Ishikawa (cell line): ENCODE data around the gene PF4V1.

ENCODE experiments used
- CEBPB ChIP-seq: IDR thresholded peaks from 2 replicates; pipeline ENCODE4 v1.6.1; 2012
- CREB1 ChIP-seq: IDR thresholded peaks from 2 replicates; pipeline ENCODE4 v1.6.1; 2012; ENCODE audit warnings: low read depth
- EGR1 ChIP-seq: IDR thresholded peaks from 2 replicates; pipeline ENCODE4 v1.6.1; 2012
- EP300 ChIP-seq: IDR thresholded peaks from 2 replicates; pipeline ENCODE4 v1.6.1; 2012; ENCODE audit warnings: borderline replicate concordance
- FOXM1 ChIP-seq: IDR thresholded peaks from 2 replicates; pipeline ENCODE4 v1.6.1; 2012; ENCODE audit warnings: low read depth, borderline replicate concordance
- NFIC ChIP-seq: IDR thresholded peaks from 2 replicates; pipeline ENCODE4 v1.6.1; 2012
- RAD21 ChIP-seq: IDR thresholded peaks from 2 replicates; pipeline ENCODE4 v1.6.1; 2012; ENCODE audit warnings: low read depth
- REST ChIP-seq: IDR thresholded peaks from 2 replicates; pipeline ENCODE4 v1.6.1; 2012; ENCODE audit warnings: low read depth, mild to moderate bottlenecking
- TAF1 ChIP-seq: IDR thresholded peaks from 2 replicates; pipeline ENCODE4 v1.6.1; 2012; ENCODE audit warnings: low read depth, mild to moderate bottlenecking
- TCF12 ChIP-seq: IDR thresholded peaks from 2 replicates; pipeline ENCODE4 v1.6.1; 2012; ENCODE audit warnings: low read depth
- TEAD4 ChIP-seq: IDR thresholded peaks from 2 replicates; pipeline ENCODE4 v1.6.1; 2012
- YY1 ChIP-seq: IDR thresholded peaks from 2 replicates; pipeline ENCODE4 v1.6.1; 2012; ENCODE audit warnings: low read depth
- ZBTB7A ChIP-seq: IDR thresholded peaks from 2 replicates; pipeline ENCODE4 v1.6.1; 2012; ENCODE audit warnings: low read depth
- TF ChIP-seq, protein P1 (sequence below): IDR thresholded peaks from 2 replicates; pipeline ENCODE4 v1.6.1; 2012
- TF ChIP-seq, protein P2 (sequence below): IDR thresholded peaks from 2 replicates; pipeline ENCODE4 v1.6.1; 2012

Gene PF4V1

DNA sequence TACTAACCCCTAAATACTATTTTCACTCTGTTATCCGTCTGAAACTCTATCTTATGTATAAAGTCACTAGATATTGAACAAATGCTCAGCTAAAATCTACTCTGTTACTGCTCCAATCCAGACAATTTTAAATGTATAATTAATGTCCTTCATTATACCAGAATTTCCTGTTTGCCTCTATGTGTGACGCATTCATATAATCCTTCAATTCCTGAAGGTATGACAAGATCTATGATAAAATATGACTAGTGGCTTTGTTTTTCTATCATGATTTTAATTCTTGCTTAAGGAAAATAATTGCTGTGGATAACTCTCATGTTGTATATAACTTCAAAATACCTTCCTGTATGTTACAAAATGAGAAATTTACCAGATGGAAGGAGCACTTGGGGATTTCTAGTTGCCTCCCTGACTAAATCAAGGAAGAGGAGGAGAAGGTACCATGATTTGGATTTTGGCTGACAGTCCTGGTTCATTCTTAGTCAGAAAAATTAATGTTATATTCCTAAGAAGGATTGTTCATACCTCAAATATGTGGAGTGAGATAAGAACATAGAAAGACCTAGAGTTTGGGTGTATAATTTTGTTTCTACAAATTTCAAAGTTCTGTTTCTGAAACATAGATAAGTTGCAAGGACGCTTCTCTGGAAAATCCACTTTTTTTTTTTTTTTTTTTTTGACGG, 11.7 kb upstream of the PF4V1 start:
- TF ChIP-seq TCF12 (no peak), TAF1 (no peak), ZBTB7A (no peak), REST (no peak), EGR1 (no peak), TEAD4 (no peak), CEBPB (no peak), RAD21 (no peak), NFIC (no peak), FOXM1 (no peak), EP300 (no peak), CREB1 (no peak), YY1 (no peak)
- TF ChIP-seq, protein P1, sequence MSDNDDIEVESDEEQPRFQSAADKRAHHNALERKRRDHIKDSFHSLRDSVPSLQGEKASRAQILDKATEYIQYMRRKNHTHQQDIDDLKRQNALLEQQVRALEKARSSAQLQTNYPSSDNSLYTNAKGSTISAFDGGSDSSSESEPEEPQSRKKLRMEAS: no peak
- TF ChIP-seq, protein P2, sequence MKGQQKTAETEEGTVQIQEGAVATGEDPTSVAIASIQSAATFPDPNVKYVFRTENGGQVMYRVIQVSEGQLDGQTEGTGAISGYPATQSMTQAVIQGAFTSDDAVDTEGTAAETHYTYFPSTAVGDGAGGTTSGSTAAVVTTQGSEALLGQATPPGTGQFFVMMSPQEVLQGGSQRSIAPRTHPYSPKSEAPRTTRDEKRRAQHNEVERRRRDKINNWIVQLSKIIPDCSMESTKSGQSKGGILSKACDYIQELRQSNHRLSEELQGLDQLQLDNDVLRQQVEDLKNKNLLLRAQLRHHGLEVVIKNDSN: no peak

DNA sequence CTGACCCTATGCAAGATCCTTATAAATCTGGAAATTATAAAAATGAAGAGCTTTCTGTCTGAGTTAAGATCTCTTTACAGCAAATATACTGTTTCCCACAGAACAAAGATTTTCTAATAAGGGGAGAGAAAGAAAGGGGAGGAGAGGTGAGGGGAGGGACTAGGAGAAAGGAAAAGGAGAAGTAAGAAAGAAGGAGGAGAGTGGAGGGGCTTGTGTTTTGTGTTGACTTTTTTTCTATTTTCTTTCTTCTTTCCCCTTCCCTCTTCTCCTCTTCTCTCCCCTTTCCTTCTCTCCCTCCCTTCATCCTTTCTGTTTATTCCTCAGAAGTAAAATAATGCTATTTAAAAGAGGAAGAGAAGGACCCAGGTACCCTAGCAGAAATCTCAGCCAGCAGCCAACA, 10.4 kb upstream of the PF4V1 start:
- TF ChIP-seq TAF1 (no peak), CEBPB (no peak), RAD21 (no peak), TCF12 (no peak), ZBTB7A (no peak), REST (no peak)
- TF ChIP-seq, protein P1: no peak

DNA sequence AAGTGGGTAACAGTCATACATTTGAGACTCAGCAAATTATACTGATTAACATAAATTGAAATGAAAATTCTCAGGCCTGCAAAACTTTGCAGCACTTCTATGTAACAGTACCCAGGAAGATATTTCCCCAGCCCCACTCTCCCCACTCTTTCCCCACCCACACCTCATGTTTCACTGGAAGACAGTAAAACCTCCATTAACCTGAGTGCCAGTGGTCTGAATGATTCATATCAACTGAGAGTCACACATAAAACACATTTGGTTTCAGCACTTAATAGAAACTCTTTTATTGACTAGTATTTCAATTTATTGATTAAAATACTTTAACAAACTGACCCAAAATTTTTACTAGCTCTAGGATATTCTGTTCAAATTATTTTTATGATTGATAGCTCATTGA, 9.7 kb upstream of the PF4V1 start:
- no peak for TF ChIP-seq NFIC
- TF ChIP-seq REST: no peak
- TF ChIP-seq, protein P2: no peak
- TF ChIP-seq YY1: no peak
- no peak for TF ChIP-seq TCF12
- TF ChIP-seq TAF1: no peak
- TF ChIP-seq CEBPB: no peak
- TF ChIP-seq RAD21: no peak
- no peak for TF ChIP-seq EGR1
- TF ChIP-seq FOXM1: no peak
- TF ChIP-seq, protein P1: no peak
- TF ChIP-seq TEAD4: no peak
- TF ChIP-seq ZBTB7A: no peak
- no peak for TF ChIP-seq CREB1
- TF ChIP-seq EP300: no peak

DNA sequence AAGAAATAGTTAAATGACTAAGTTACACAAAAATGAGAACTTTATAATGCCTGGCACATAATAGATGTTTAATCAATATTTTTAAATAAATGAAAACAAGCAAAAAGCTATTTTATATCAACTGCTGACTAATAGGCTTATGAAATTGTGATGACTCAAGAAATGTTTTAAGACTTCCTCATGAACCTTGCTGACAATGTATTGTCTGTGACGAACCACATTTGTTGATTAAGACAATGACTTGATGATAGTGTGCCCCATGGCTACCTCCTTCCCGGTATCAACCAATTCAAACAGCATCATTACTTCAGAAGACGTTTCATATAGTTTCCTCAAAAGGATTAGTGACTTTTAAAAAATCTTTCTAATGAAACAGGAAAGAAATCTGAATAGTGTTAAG, 8.8 kb upstream of the PF4V1 start:
- no peak for TF ChIP-seq EP300

DNA sequence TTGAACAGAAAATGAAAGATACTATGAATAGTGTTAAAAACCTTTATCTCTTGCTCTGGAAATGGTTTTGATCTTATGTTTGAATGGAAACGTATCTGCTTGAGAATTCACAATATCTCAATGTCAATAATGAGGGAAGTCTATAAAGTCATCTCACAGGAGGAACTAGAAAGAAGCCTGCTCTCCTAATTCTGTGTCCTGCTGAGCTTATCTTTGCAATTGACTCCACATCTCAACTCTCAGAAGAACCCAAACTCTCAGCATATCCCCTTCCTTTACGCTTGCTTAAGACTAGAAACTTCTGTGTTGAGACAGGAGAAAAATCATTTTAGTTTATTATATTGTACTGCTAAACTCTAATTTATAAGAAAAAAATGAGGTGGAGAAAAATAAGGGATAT, 8.3 kb upstream of the PF4V1 start:
- TF ChIP-seq REST (no peak), EP300 (no peak), FOXM1 (no peak), TEAD4 (no peak), TCF12 (no peak), ZBTB7A (no peak), NFIC (no peak), YY1 (no peak), CREB1 (no peak), RAD21 (no peak), TAF1 (no peak), EGR1 (no peak), CEBPB (no peak)
- TF ChIP-seq, protein P1: no peak
- TF ChIP-seq, protein P2: no peak
